ENCODE measurements around the gene EEF2KMT.

EEF2KMT gene

DNA sequence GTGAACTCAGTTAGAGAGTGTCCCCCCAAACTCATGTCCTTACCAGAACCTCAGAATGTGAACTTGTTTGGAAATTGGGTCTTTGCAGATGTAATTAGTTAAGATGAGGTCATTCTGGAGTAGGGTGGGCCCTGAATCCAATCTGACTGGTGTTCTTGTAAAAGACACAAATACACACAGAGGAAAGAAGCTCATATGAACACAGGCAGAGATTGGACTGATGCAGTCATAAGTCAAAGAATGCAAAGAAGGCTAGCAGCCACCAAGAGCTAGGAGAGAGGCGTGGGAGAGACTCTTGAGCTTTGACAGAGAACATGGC is 61.7 kb downstream of the EEF2KMT start:
- no peak for DNase-seq

Data from activated CD4-positive, CD25-positive, alpha-beta regulatory T cell treated with anti-CD3 and anti-CD28 coated beads, Interleukin-2, amount 50 U/mL, for 72 hours (primary cell).